ENCODE data around the gene DPEP2.

DPEP2 gene

DNA sequence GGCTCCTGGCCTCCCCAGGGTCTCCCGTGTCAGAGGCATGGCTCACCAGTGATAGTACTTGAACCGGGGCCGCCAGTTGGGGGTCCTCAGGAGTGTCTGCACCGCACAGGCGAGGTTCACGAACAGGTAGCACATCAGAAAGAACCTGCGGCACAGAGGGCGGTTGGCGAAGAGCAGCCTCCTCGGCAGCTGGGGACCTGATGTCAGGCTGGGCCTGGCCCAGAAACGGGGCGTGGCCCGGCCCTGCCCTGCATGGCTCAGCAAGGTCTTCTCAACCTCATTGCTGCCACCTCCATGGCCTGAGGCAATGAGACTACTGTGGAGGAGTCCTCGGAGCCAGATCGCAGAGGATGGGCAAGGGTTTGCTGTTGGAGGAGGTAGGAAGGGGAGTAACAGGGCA lies 51.3 kb downstream of the DPEP2 start:
- Histone ChIP-seq H3K36me3 (ENCODE audit: control insufficient read depth in 1 of 2, insufficient read depth in 2 of 2, low read length in 2 of 2) (peaks cover 54 to 87% of the 10 kb centered on the region in 2 donors), H3K4me3 (ENCODE audit: low read depth in 1 of 2, low read length in 2 of 2) (no peak overlapping the region), H3K27me3 (ENCODE audit: low read depth, low read length) (no peaks in the 10 kb centered on the region), H3K27ac (ENCODE audit: low read length) (no peak overlapping the region), H3K4me1 (ENCODE audit: control insufficient read depth in 1 of 2, insufficient read depth in 2 of 2, low read length in 2 of 2) (peaks cover 0 to 47% of the 10 kb centered on the region in 2 donors), H3K9me3 (ENCODE audit: control insufficient read depth in 1 of 2, low read length in 2 of 2) (no peaks in the 10 kb centered on the region)

DNA sequence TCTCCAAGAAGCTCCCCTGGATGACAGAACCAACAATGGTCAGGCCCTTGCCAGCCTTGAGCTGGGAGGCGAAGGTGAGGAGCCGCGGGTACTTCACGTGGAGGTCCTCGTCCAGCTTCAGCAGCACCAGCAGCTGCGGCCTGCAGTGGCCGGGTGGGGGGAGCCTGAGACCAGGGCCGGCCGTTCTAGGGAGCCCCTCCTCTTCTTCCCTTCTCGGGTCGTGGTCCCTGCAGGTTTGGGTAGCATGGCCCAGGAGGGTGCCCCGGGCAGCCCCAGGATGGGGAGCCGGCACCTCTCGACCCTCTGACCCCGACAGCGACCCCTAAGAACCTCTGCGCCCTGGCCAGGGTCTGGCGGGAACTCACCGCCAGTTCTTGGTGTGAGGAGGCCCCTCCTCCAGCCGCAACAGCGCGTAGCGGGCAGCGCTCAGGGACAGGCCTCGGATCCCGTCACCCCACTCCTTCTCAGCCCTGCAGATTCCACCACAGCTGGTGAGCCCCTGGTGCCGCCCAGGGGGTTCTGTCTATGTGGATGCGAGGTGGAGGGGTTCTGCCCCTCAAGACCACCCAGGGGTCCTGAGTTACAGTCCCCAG lies 52.2 kb downstream of the DPEP2 start:
- Histone ChIP-seq H3K4me1 (ENCODE audit: control insufficient read depth in 1 of 2, insufficient read depth in 2 of 2, low read length in 2 of 2) (peaks cover 0 to 51% of the 10 kb centered on the region in 2 donors), H3K9me3 (ENCODE audit: control insufficient read depth in 1 of 2, low read length in 2 of 2) (no peaks in the 10 kb centered on the region)

DNA sequence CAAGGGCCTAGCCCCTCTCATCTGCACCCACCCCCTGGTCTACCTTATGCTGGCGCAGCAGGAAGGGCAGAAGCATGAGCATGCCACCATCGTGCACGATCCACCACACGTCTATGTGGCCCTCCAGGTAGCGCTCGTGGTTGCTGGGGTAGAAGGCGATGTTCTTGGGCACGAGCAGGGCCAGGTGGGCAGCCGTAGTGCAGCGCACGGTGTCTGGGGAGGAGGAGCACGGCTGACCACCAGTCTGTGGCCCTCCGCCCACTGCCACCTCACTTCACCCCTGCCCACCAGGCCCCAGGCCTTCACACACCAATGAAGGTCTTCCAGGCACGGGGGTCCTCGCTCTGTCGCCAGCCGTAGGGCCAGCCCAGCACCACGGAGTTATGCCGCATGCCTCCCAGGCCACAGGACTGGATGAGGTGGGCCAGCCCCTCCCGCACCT lies 53.1 kb downstream of the DPEP2 start:
- Histone ChIP-seq H3K27ac (ENCODE audit: low read length) (no peak overlapping the region), H3K27me3 (ENCODE audit: low read depth, low read length) (no peaks in the 10 kb centered on the region), H3K4me1 (ENCODE audit: control insufficient read depth in 1 of 2, insufficient read depth in 2 of 2, low read length in 2 of 2) (peaks cover 0 to 42% of the 10 kb centered on the region in 2 donors), H3K36me3 (ENCODE audit: control insufficient read depth in 1 of 2, insufficient read depth in 2 of 2, low read length in 2 of 2) (peaks cover 51 to 89% of the 10 kb centered on the region in 2 donors), H3K4me3 (ENCODE audit: low read depth in 1 of 2, low read length in 2 of 2) (no peak overlapping the region), H3K9me3 (ENCODE audit: control insufficient read depth in 1 of 2, low read length in 2 of 2) (no peaks in the 10 kb centered on the region)

More for the DNA sequence above, 52.2 kb downstream of the DPEP2 start:
- Histone ChIP-seq H3K27me3 (ENCODE audit: low read depth, low read length) (no peaks in the 10 kb centered on the region), H3K36me3 (ENCODE audit: control insufficient read depth in 1 of 2, insufficient read depth in 2 of 2, low read length in 2 of 2) (peaks cover 56 to 90% of the 10 kb centered on the region in 2 donors), H3K4me3 (ENCODE audit: low read depth in 1 of 2, low read length in 2 of 2) (no peak overlapping the region), H3K27ac (ENCODE audit: low read length) (no peak overlapping the region)

DNA sequence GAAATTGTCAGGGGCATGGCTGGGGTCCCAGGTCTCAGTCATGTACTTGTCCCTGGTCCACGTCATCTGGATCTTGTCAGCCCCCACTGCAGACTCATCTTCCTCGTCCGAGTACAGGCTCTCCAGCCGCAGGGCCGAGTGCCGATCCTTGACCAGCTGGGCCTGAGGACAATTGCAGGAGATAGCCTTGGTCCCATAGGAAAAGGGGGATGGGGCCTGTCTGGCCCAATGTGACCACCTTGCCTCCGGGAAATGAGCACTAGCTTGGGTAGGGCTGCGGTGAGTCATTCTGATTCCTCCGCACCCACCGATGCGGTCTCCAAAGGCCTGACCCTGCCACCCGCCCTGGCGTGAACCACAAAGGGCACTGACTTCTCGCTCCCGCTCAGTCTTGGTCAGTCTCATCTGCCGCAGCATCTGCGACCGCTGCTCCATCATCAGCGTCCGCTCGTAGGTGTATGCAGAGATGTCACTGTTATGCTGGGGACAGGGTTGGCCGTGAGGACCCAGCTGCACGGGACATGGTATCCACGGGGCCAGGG lies 53.8 kb downstream of the DPEP2 start:
- H3K9me3 ChIP-seq (ENCODE audit: control insufficient read depth in 1 of 2, low read length in 2 of 2): no peaks in the 10 kb centered on the region
- peaks cover 0 to 38% of the 10 kb centered on the region in 2 donors for H3K4me1 ChIP-seq (ENCODE audit: control insufficient read depth in 1 of 2, insufficient read depth in 2 of 2, low read length in 2 of 2)
- no peak overlapping the region for H3K27ac ChIP-seq (ENCODE audit: low read length)
- H3K4me3 ChIP-seq (ENCODE audit: low read depth in 1 of 2, low read length in 2 of 2): no peak overlapping the region
- H3K27me3 ChIP-seq (ENCODE audit: low read depth, low read length): no peaks in the 10 kb centered on the region
- H3K36me3 ChIP-seq (ENCODE audit: control insufficient read depth in 1 of 2, insufficient read depth in 2 of 2, low read length in 2 of 2): peaks cover 45 to 82% of the 10 kb centered on the region in 2 donors

DNA sequence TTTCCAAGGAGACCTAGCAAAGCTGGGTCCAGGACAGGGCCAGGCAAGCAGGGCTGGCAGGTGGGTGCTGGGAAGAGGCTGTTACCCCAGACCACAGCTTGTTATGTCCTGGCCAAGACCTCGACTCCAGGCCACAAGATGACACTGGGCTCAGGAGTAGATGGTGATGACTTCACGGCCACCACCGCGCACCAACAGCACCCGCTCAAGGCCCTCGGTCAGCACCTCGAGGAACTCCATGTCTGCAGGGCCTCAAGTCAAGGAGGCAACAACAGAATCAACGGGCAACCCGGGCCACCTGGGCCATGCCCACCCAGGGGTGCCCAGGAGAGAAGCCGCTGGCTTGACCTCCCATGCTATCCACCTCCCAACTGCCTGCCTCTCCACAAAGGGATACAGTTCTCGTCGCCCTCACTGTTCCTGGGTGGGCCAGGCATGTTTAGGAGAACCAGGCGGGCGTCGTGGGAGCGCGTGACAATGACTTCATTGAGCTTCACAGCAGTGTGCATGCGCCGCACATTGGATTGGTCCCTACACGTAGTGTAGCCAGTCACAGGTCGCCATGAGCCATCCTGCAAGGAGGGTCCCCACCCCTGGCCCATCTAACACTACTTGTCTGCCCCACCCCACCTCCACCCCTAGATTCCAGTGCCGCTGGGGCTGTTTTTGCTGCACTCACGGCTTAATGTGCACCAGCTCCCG lies 54.4 kb downstream of the DPEP2 start:
- Histone ChIP-seq H3K36me3 (ENCODE audit: control insufficient read depth in 1 of 2, insufficient read depth in 2 of 2, low read length in 2 of 2) (peaks cover 40 to 79% of the 10 kb centered on the region in 2 donors), H3K9me3 (ENCODE audit: control insufficient read depth in 1 of 2, low read length in 2 of 2) (no peaks in the 10 kb centered on the region), H3K4me3 (ENCODE audit: low read depth in 1 of 2, low read length in 2 of 2) (no peak overlapping the region), H3K27ac (ENCODE audit: low read length) (peak overlapping the region; percentile 31), H3K4me1 (ENCODE audit: control insufficient read depth in 1 of 2, insufficient read depth in 2 of 2, low read length in 2 of 2) (peaks cover 0 to 42% of the 10 kb centered on the region in 2 donors), H3K27me3 (ENCODE audit: low read depth, low read length) (no peaks in the 10 kb centered on the region)

DNA sequence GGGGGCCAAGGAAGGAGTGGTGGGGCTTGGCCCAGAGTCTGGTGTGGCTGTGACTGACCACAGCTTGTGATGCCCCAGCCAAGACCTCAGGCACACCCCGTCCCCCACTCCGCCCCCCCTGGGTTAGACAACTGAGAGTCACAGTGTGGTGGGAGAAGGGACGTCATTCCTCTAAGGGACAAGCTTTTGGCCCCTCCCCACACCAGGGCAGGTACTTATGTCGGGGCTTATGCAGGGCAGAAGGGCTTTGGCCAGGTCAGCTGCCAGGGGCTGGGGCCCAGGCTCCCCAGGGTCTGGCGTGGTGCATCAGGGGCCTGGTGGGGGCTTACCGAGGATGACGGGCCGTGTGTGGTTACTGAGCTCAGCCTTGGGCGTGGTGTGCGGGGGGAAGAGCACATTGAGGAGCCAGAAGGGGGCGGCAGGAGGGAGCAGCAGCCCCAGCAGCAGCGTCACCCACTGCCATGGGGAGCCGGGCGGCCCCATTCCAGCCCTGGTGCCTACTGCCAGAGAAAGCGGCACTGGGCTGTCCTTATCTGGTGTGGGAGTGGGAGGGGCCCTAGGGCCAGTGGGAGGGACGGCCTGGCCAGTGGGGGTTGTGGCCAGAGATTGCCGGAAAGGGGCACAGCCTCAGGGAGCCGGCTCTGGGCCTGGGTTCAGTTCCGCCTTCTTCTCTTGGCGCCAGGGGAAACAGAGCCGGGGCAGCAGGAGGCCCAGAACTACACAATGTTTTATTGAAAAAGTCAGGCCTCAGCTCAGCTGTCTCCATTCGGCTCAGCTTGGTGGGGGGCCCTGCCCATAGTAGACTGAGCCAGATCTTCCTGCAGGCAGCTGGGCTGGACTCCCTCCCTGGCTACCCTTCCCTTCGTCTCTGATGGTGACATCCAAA lies 55.4 kb downstream of the DPEP2 start, which contains the start of gene LCAT:
TSS of gene LCAT (minus strand) at position 502 of the 886 bp plus-strand sequence. CDS start at position 483, 19 bp downstream.
- H3K4me3 ChIP-seq (ENCODE audit: low read depth in 1 of 2, low read length in 2 of 2): no peak within 1 kb of the TSS
- no peaks in the 10 kb centered on the region for H3K9me3 ChIP-seq (ENCODE audit: control insufficient read depth in 1 of 2, low read length in 2 of 2)
- no peaks in the 10 kb centered on the region for H3K27me3 ChIP-seq (ENCODE audit: low read depth, low read length)
- peaks cover 0 to 43% of the 10 kb centered on the region in 2 donors for H3K4me1 ChIP-seq (ENCODE audit: control insufficient read depth in 1 of 2, insufficient read depth in 2 of 2, low read length in 2 of 2)
- peak within 1 kb of the TSS; percentile 31 for H3K27ac ChIP-seq (ENCODE audit: low read length)
- peaks cover 37 to 75% of the 10 kb centered on the region in 2 donors for H3K36me3 ChIP-seq (ENCODE audit: control insufficient read depth in 1 of 2, insufficient read depth in 2 of 2, low read length in 2 of 2)

DNA sequence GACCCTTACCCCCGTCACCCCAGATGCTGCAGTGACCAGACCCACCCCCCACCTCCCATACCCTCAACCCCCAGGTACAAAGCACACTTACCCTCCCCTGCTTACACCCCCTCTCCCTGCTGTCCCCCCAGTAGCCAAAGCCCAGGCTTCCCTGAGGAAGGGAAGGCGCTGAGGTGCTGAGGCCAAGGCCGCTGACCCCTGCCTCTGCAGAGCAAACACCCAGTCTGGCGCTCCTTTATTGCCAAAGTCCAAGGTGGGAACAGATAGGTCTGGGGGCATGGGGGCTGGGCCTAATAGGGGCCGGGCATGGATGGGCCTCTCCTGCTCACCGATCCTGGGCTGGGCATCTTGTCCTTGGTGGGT lies 56.0 kb downstream of the DPEP2 start:
- H3K4me3 ChIP-seq (ENCODE audit: low read depth in 1 of 2, low read length in 2 of 2): no peak overlapping the region
- H3K4me1 ChIP-seq (ENCODE audit: control insufficient read depth in 1 of 2, insufficient read depth in 2 of 2, low read length in 2 of 2): peaks cover 0 to 43% of the 10 kb centered on the region in 2 donors
- H3K27me3 ChIP-seq (ENCODE audit: low read depth, low read length): no peaks in the 10 kb centered on the region
- H3K36me3 ChIP-seq (ENCODE audit: control insufficient read depth in 1 of 2, insufficient read depth in 2 of 2, low read length in 2 of 2): peaks cover 31 to 69% of the 10 kb centered on the region in 2 donors
- no peak overlapping the region for H3K27ac ChIP-seq (ENCODE audit: low read length)
- no peaks in the 10 kb centered on the region for H3K9me3 ChIP-seq (ENCODE audit: control insufficient read depth in 1 of 2, low read length in 2 of 2)

DNA sequence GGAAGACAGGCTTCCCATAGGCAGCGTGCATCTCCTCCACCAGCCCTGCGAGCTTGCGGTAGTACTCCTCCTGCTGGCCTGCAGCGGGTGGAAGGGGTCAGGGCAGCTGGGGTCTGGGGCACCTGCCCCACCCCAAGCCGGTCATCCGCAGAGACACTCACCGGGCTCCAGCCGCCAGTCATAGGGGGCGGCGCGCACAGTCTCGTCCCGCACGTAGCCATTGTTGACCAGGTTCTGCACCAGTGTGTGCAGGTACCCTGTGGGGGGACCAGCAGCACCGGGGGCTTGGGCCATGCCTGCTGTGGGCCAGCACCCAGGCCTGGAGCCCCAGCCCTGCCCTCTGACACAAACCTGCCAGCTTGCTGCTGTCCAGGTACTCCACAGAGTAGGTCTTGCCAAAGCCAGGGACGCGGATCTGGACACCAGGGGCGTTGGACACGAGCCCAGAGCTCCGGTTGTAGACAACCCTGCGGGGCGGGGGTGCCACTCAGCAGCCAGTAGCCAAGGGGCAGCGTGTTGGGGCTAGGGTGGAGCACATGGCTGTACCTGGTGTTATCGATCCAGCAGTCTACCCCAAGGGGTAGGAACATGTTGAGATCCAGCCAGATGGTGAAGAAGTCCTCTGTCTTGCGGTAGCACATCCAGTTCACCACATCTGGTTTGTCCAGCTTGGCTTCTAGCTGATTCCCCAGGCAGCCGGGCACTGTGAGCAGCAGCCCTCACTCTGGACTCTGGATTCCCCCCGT lies 56.6 kb downstream of the DPEP2 start:
- no peak overlapping the region for H3K27ac ChIP-seq (ENCODE audit: low read length)
- peaks cover 0 to 43% of the 10 kb centered on the region in 2 donors for H3K4me1 ChIP-seq (ENCODE audit: control insufficient read depth in 1 of 2, insufficient read depth in 2 of 2, low read length in 2 of 2)
- H3K36me3 ChIP-seq (ENCODE audit: control insufficient read depth in 1 of 2, insufficient read depth in 2 of 2, low read length in 2 of 2): peaks cover 26 to 63% of the 10 kb centered on the region in 2 donors

DNA sequence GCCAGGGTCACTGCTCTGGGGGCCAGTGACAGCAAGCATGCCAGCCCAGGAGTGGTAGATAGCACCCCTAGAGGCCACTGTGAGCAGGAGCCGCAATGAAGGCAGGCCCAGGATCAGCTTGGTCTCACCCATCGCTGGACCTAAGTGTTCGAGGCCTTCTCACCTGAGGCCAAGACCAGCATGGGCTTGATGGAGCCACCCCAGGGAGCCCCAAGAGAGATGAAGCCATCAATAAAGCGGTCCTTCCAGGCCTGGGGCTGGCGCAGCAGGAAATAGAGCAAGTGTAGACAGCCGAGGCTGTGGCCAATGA lies 57.1 kb downstream of the DPEP2 start:
- peaks cover 22 to 58% of the 10 kb centered on the region in 2 donors for H3K36me3 ChIP-seq (ENCODE audit: control insufficient read depth in 1 of 2, insufficient read depth in 2 of 2, low read length in 2 of 2)

More for the DNA sequence above, 56.6 kb downstream of the DPEP2 start:
- Histone ChIP-seq H3K27me3 (ENCODE audit: low read depth, low read length) (no peaks in the 10 kb centered on the region), H3K4me3 (ENCODE audit: low read depth in 1 of 2, low read length in 2 of 2) (no peak overlapping the region), H3K9me3 (ENCODE audit: control insufficient read depth in 1 of 2, low read length in 2 of 2) (no peaks in the 10 kb centered on the region)

DNA sequence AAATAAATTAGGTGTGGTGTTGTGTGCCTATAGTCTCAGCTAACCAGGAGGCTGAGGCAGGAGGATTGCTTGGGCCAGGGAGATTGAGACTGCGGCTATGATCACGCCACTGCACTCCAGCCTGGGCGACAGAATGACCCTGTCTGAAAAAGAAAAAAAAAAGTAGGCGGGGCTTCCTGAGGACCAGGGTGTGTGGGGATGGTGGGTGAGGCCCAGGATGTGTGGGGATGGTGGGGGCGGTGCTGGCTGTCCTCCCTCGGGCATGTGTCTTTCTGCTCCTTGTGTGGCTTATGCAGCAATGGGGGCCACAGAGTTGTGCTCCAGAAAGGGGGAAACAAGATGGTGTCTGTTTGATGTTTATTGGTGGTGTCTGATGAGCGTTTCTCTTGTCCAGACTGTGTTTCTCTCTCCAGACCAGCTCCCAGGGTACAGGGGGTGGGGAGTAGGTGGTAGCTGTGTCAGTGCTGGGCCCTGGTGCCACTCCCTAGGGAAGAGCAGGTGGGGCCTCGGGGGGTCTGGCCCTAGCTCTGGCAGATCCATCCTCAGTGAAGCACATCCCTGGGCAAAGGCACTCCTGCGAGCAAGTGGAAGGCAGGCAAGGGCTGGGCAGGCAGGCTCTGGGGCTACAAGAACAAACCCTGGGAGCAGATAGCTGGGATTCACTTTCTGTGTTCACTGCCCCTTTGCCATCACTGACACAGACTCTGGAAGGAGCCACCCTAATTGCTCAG lies 57.6 kb downstream of the DPEP2 start:
- Histone ChIP-seq H3K27me3 (ENCODE audit: low read depth, low read length) (no peaks in the 10 kb centered on the region), H3K4me3 (ENCODE audit: low read depth in 1 of 2, low read length in 2 of 2) (no peak overlapping the region), H3K4me1 (ENCODE audit: control insufficient read depth in 1 of 2, insufficient read depth in 2 of 2, low read length in 2 of 2) (peaks cover 0 to 52% of the 10 kb centered on the region in 2 donors), H3K27ac (ENCODE audit: low read length) (no peak overlapping the region), H3K9me3 (ENCODE audit: control insufficient read depth in 1 of 2, low read length in 2 of 2) (no peaks in the 10 kb centered on the region), H3K36me3 (ENCODE audit: control insufficient read depth in 1 of 2, insufficient read depth in 2 of 2, low read length in 2 of 2) (peaks cover 21 to 53% of the 10 kb centered on the region in 2 donors)

More for the DNA sequence above, 57.1 kb downstream of the DPEP2 start:
- H3K27me3 ChIP-seq (ENCODE audit: low read depth, low read length): no peaks in the 10 kb centered on the region
- peaks cover 0 to 48% of the 10 kb centered on the region in 2 donors for H3K4me1 ChIP-seq (ENCODE audit: control insufficient read depth in 1 of 2, insufficient read depth in 2 of 2, low read length in 2 of 2)
- H3K4me3 ChIP-seq (ENCODE audit: low read depth in 1 of 2, low read length in 2 of 2): no peak overlapping the region
- no peak overlapping the region for H3K27ac ChIP-seq (ENCODE audit: low read length)
- no peaks in the 10 kb centered on the region for H3K9me3 ChIP-seq (ENCODE audit: control insufficient read depth in 1 of 2, low read length in 2 of 2)
